ENCODE data around the gene PTPN20.
"Not testable (repeated sequence)": the region's sequence is repeated elsewhere in the genome, so short reads cannot be mapped to it uniquely, and the experiment has no call there.

PTPN20 gene

GRCh38 chr10:46960742-46961141 lies 49.5 kb downstream of the PTPN20 start:
- DNase-seq: not testable (repeated sequence)

- not testable (repeated sequence) for DNase-seq
These were observed 52.1 kb downstream of the PTPN20 start for GRCh38 chr10:46963356-46963755.

GRCh38 chr10:46967013-46967412 lies 55.8 kb downstream of the PTPN20 start:
- not testable (repeated sequence) for DNase-seq

GRCh38 chr10:46980223-46980622 lies 69.0 kb downstream of the PTPN20 start:
- DNase-seq: not testable (repeated sequence)

GRCh38 chr10:46987233-46987924 lies 76.2 kb downstream of the PTPN20 start:
- not testable (repeated sequence) for DNase-seq

- peak; percentile 26 for DNase-seq
These were observed 81.8 kb downstream of the PTPN20 start for GRCh38 chr10:46992803-46993561.

GRCh38 chr10:46995234-46995633 lies 84.0 kb downstream of the PTPN20 start:
- DNase-seq: no peak

- no peak for DNase-seq
These were observed 87.0 kb downstream of the PTPN20 start for GRCh38 chr10:46998192-46998591.

- no peak for DNase-seq
These were observed 87.4 kb downstream of the PTPN20 start for GRCh38 chr10:46998595-46998994.

GRCh38 chr10:46999217-46999616 lies 88.0 kb downstream of the PTPN20 start:
- no peak for DNase-seq

GRCh38 chr10:47008769-47009168 lies 97.5 kb downstream of the PTPN20 start:
- no peak for DNase-seq

GRCh38 chr10:47009215-47009838 lies 98.1 kb downstream of the PTPN20 start:
- DNase-seq: no peak

GRCh38 chr10:47010036-47010435 lies 98.8 kb downstream of the PTPN20 start:
- DNase-seq: no peak

- no peak for DNase-seq
These were observed 101.0 kb downstream of the PTPN20 start for GRCh38 chr10:47012214-47012613.

- DNase-seq: no peak
These were observed 102.4 kb downstream of the PTPN20 start for GRCh38 chr10:47013507-47014154.

GRCh38 chr10:47015404-47015803 lies 104.2 kb downstream of the PTPN20 start:
- no peak for DNase-seq

GRCh38 chr10:47016564-47016963 lies 105.3 kb downstream of the PTPN20 start:
- no peak for DNase-seq

GRCh38 chr10:47018026-47018735 lies 107.0 kb downstream of the PTPN20 start:
- no peak for DNase-seq

GRCh38 chr10:47019155-47020145 lies 108.2 kb downstream of the PTPN20 start:
- no peak for DNase-seq

GRCh38 chr10:47020471-47020870 lies 109.2 kb downstream of the PTPN20 start:
- no peak for DNase-seq

GRCh38 chr10:47021850-47022249 lies 110.6 kb downstream of the PTPN20 start:
- no peak for DNase-seq

Measured in NCI-H1694 treated with DMSO at 0.1 percent for 48 hours (cell line).